ENCODE results near the gene COA6.
"Not testable (repeated sequence)": the region's sequence is repeated elsewhere in the genome, so short reads cannot be mapped to it uniquely, and the experiment has no call there.

The COA6 gene

DNA sequence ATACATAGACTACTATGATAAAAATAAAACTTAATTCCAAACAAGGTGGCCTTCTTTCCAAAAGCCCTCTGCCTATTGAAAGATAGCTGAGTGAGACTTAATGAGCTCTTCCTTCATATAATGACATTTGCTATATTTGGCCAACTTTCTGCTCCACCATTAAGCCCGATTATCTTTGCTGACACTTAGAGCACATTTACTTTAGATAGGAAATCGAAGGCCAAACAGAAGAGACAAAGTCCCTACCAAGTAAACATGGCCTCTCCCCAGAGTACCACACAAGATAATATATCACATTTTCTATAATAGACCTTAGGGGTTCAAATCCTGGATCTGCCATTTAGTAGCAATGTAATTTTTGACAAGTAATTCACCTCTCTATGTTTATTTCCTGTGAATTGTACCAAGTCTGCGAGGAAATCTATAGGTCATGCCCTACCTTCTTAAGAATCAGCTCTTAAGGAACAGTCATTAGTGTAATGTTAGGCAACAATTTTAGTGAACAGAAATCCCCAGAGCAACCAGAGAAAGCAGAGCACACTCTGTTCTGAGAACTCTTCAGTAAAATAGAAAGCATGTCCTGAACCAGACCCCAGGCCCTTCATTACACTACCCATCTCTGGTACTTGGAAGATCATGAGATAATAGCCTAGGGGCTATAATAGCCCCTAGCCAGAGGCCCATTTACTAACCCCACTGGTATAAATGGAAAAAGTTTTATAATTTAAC, 17.3 kb upstream of the COA6 start:
- no peak overlapping the region for H3K4me3 ChIP-seq (ENCODE audit: control insufficient read depth, low read depth, low read length)
- TF ChIP-seq, protein P1, sequence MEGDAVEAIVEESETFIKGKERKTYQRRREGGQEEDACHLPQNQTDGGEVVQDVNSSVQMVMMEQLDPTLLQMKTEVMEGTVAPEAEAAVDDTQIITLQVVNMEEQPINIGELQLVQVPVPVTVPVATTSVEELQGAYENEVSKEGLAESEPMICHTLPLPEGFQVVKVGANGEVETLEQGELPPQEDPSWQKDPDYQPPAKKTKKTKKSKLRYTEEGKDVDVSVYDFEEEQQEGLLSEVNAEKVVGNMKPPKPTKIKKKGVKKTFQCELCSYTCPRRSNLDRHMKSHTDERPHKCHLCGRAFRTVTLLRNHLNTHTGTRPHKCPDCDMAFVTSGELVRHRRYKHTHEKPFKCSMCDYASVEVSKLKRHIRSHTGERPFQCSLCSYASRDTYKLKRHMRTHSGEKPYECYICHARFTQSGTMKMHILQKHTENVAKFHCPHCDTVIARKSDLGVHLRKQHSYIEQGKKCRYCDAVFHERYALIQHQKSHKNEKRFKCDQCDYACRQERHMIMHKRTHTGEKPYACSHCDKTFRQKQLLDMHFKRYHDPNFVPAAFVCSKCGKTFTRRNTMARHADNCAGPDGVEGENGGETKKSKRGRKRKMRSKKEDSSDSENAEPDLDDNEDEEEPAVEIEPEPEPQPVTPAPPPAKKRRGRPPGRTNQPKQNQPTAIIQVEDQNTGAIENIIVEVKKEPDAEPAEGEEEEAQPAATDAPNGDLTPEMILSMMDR (IDR thresholded peaks at IDR 0.05; ENCODE audit: control insufficient read depth, insufficient read depth, low read depth, low read length, missing control alignments): no peak
- no peak for DNase-seq (ENCODE audit: low read depth)

DNA sequence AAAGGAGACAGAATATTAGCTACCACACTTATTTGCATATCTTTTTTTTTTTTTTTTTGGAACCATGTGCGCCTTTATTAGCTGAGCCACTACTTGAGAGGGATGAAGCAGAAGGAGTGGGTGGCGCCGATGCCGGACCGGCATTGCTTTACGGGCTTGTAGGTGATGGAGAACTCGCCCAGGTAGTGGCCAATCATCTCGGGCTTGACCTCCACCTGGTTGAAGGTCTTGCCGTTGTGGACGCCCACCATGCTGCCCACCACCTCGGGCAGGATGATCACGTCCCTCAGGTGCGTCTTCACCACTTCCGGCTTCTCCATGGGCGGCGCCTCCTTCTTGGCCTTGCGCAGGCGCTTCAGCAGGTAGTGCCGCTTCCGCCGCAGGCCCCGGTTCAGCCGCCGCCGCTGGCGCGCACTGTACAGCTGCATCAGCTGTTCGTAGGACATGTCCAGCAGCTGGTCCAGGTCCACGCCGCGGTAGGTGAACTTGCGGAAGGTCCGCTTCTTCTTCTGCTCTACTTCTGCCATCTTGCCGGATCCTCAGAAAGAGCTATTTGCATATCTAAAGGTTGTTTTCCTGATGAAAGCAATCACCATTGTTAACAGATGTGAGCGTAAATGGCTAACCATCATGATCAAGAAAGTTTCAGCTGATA, 16.5 kb upstream of the COA6 start:
- DNase-seq (ENCODE audit: low read depth): not testable (repeated sequence)

GRCh38 chr1:234357831-234358230, 15.4 kb upstream of the COA6 start:
- TF ChIP-seq, protein P1 (IDR thresholded peaks at IDR 0.05; ENCODE audit: control insufficient read depth, insufficient read depth, low read depth, low read length, missing control alignments): no peak
- DNase-seq (ENCODE audit: low read depth): no peak
- H3K4me3 ChIP-seq (ENCODE audit: control insufficient read depth, low read depth, low read length): no peak overlapping the region

More for the DNA sequence above, 16.5 kb upstream of the COA6 start:
- H3K4me3 ChIP-seq (ENCODE audit: control insufficient read depth, low read depth, low read length): not testable (repeated sequence)

GRCh38 chr1:234361102-234361603, 12.1 kb upstream of the COA6 start:
- no peak for DNase-seq (ENCODE audit: low read depth)
- no peak overlapping the region for H3K4me3 ChIP-seq (ENCODE audit: control insufficient read depth, low read depth, low read length)
- TF ChIP-seq, protein P1 (IDR thresholded peaks at IDR 0.05; ENCODE audit: control insufficient read depth, insufficient read depth, low read depth, low read length, missing control alignments): no peak

- DNase-seq (ENCODE audit: low read depth): no peak
- TF ChIP-seq, protein P1 (IDR thresholded peaks at IDR 0.05; ENCODE audit: control insufficient read depth, insufficient read depth, low read depth, low read length, missing control alignments): no peak
Measured at GRCh38 chr1:234362558-234362957, 10.7 kb upstream of the COA6 start.

GRCh38 chr1:234368320-234369032, 4.8 kb upstream of the COA6 start:
- H3K4me3 ChIP-seq (ENCODE audit: control insufficient read depth, low read depth, low read length): no peak overlapping the region
- DNase-seq (ENCODE audit: low read depth): no peak
- TF ChIP-seq, protein P1 (IDR thresholded peaks at IDR 0.05; ENCODE audit: control insufficient read depth, insufficient read depth, low read depth, low read length, missing control alignments): no peak

More at GRCh38 chr1:234362558-234362957, 10.7 kb upstream of the COA6 start:
- no peak overlapping the region for H3K4me3 ChIP-seq (ENCODE audit: control insufficient read depth, low read depth, low read length)
